Stimulated activated CD8-positive, alpha-beta memory T cell treated with anti-CD3 and anti-CD28 coated beads, Interleukin-7, amount 100 ng/mL, for 24 hours (primary cell): ENCODE data around the gene TMEM106C.

Experiments
- DNase-seq: peaks from one replicate; pipeline ENCODE4 v3.0.0-alpha.2; 2020; ENCODE audit warnings: low read depth

Gene TMEM106C

GRCh38 chr12:47963340-47964040, at the start of gene TMEM106C:
Gene TMEM106C (plus strand): TSS chr12:47963596. CDS start chr12:47964237, 641 bp downstream.
- DNase-seq = peak; percentile 79

- DNase-seq = no peak
Measured at GRCh38 chr12:47920913-47921312, 42.5 kb upstream of the TMEM106C start.

GRCh38 chr12:47921907-47922306, 41.5 kb upstream of the TMEM106C start:
- no peak for DNase-seq

GRCh38 chr12:47927346-47927745, 36.0 kb upstream of the TMEM106C start:
- no peak for DNase-seq

GRCh38 chr12:47930634-47931033, 32.8 kb upstream of the TMEM106C start:
- no peak for DNase-seq

GRCh38 chr12:47931187-47931586, 32.2 kb upstream of the TMEM106C start:
- no peak for DNase-seq

GRCh38 chr12:47935184-47935583, 28.2 kb upstream of the TMEM106C start:
- no peak for DNase-seq

- no peak for DNase-seq
Measured at GRCh38 chr12:47938093-47938492, 25.3 kb upstream of the TMEM106C start.

GRCh38 chr12:47938594-47938993, 24.8 kb upstream of the TMEM106C start:
- no peak for DNase-seq

GRCh38 chr12:47939009-47939601, 24.3 kb upstream of the TMEM106C start:
- no peak for DNase-seq

GRCh38 chr12:47940773-47941474, 22.5 kb upstream of the TMEM106C start:
- DNase-seq = no peak

- no peak for DNase-seq
Measured at GRCh38 chr12:47941475-47941780, 22.0 kb upstream of the TMEM106C start.

- no peak for DNase-seq
Measured at GRCh38 chr12:47941871-47942613, 21.4 kb upstream of the TMEM106C start.

- DNase-seq = no peak
Measured at GRCh38 chr12:47942614-47943225, 20.7 kb upstream of the TMEM106C start.

GRCh38 chr12:47943623-47944340, 19.6 kb upstream of the TMEM106C start:
- no peak for DNase-seq

GRCh38 chr12:47944685-47945340, 18.6 kb upstream of the TMEM106C start:
- DNase-seq = no peak

- no peak for DNase-seq
Measured at GRCh38 chr12:47945341-47945728, 18.1 kb upstream of the TMEM106C start.

GRCh38 chr12:47946413-47947323, 16.7 kb upstream of the TMEM106C start:
- DNase-seq = no peak

GRCh38 chr12:47947341-47947740, 16.1 kb upstream of the TMEM106C start:
- no peak for DNase-seq
